GM10266 (cell line): ENCODE data around the gene TLR7.

Experiments used
- DNase-seq: peaks from one replicate; pipeline ENCODE4 v3.0.0; 2012; ENCODE audit errors: extremely low spot score
- CTCF ChIP-seq: IDR thresholded peaks from 2 replicates; pipeline ENCODE4 v1.5.1; 2012; ENCODE audit warnings: mild to moderate bottlenecking, low read depth; ENCODE audit not compliant: control insufficient read depth, insufficient read depth; ENCODE audit errors: missing control alignments

The TLR7 gene

DNA sequence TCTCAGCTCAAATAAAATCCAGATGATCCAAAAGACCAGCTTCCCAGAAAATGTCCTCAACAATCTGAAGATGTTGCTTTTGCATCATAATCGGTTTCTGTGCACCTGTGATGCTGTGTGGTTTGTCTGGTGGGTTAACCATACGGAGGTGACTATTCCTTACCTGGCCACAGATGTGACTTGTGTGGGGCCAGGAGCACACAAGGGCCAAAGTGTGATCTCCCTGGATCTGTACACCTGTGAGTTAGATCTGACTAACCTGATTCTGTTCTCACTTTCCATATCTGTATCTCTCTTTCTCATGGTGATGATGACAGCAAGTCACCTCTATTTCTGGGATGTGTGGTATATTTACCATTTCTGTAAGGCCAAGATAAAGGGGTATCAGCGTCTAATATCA lies 20.9 kb downstream of the TLR7 start:
- no peak for TF ChIP-seq CTCF
- no peak for DNase-seq

GRCh38 chrX:12890467-12890866 lies 23.6 kb downstream of the TLR7 start:
- no peak for TF ChIP-seq CTCF
- DNase-seq, result peak; percentile 14

DNA sequence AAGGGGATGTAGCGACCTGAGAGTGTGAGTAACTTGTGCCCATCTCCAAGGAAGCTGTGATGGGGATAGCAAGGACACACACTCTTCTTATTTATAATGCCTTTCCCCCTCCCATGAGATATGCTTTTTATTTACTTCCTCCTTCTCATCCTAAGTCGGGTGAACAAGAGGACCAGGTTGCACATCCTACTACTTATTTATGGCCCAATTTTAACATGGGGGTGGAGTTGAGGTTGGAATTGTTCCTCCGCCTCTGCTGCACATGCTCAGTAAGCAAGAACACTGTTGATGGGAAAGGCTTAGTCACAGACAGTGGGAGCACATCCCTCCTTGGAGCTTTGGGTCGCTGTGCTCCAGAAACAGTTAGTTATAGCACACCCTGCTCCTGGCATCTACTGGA lies 24.3 kb downstream of the TLR7 start:
- DNase-seq, result no peak
- TF ChIP-seq CTCF, result no peak

DNA sequence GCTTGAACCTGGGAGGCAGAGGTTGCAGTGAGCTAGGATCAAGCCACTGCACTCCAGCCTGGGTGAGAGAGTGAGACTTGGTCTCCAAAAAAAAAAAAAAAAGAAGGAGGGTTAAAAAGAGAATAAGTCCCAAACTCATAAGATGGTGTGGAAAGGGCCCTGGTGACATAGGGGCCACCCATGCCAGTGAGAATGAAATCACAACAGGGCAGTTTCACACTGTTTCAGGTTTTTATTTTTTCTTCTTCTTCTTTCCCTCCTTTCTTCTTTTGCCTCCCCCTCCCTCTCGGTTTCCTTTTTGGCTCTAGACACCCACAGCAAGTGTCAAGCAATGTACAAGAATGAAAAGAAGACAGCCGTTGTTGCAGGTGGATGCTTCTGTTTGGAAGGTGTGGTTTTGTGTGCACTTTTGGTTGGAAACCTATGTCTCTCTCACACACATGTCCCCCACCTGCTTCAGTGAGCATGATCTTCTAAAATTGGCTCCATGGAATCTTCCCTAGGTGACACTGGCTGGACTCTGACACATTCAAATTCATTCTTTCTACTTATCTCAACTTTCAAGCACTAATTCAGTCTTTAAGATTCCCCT lies 25.1 kb downstream of the TLR7 start:
- no peak for TF ChIP-seq CTCF

GRCh38 chrX:12892716-12893115 lies 25.8 kb downstream of the TLR7 start:
- DNase-seq, result no peak
- TF ChIP-seq CTCF, result no peak

More for the DNA sequence above, 25.1 kb downstream of the TLR7 start:
- peak; percentile 12 for DNase-seq

DNA sequence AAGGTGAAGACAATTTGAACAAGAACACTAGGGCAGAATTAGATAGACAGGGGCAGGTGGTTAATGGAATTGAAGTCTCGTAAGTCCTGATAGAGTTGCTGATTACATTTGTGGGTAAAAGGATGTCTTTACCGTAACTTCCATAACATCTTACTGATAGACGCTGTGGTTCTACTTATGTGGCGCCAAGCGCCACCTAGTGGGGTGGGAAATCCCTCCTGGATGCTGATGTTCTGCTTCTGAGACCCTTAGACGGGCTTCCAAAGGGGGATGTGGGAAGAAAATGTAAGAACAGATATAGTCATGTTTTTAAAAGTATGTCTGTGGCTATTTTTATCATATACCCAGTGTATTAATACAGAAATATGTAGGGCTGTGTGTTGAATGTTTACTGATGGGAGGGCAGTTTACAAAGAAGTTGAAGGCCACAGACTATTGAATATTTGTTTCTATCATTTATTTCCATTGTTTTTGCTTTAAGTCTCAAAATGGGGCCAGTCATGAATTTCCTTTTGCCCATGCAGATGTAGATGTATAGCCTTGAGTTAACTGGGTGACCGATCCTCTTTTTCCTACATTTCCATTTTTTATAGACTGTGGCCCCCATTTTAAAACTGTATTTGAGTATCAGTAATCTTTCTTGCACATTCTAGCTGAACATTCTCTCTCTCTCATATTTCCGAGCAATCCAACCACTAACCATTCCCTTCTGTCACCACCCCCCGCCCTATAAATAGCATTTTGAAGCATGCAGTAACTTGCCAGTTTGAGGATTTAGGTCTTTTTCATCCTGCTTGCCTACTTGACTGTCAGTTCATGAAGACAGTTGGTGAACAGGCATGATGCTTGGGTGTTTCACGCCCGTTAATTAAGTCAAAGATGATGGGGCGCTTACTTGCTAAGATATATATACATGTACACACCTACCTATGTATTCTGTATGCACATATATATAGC lies 27.5 kb downstream of the TLR7 start:
- TF ChIP-seq CTCF, result peak; percentile 51
- peak; percentile 33 for DNase-seq

- no peak for DNase-seq
- no peak for TF ChIP-seq CTCF
Measured at GRCh38 chrX:12895866-12896265, 29.0 kb downstream of the TLR7 start.
